Astrocyte (in vitro differentiated cells and primary cell): ENCODE data around the gene RPL4.

Experiments
- EZH2 ChIP-seq: IDR thresholded peaks from 2 replicates; pipeline ENCODE4 v1.6.1; 2012; ENCODE audit warnings: mild to moderate bottlenecking, low read length, inconsistent platforms; ENCODE audit not compliant: insufficient read depth
- TF ChIP-seq, protein P1 (sequence below): IDR thresholded peaks from 2 replicates; pipeline ENCODE4 v1.5.1; 2011; ENCODE audit warnings: low read depth, mild to moderate bottlenecking, inconsistent platforms, low read length, moderate library complexity; ENCODE audit not compliant: insufficient read depth

DNA sequence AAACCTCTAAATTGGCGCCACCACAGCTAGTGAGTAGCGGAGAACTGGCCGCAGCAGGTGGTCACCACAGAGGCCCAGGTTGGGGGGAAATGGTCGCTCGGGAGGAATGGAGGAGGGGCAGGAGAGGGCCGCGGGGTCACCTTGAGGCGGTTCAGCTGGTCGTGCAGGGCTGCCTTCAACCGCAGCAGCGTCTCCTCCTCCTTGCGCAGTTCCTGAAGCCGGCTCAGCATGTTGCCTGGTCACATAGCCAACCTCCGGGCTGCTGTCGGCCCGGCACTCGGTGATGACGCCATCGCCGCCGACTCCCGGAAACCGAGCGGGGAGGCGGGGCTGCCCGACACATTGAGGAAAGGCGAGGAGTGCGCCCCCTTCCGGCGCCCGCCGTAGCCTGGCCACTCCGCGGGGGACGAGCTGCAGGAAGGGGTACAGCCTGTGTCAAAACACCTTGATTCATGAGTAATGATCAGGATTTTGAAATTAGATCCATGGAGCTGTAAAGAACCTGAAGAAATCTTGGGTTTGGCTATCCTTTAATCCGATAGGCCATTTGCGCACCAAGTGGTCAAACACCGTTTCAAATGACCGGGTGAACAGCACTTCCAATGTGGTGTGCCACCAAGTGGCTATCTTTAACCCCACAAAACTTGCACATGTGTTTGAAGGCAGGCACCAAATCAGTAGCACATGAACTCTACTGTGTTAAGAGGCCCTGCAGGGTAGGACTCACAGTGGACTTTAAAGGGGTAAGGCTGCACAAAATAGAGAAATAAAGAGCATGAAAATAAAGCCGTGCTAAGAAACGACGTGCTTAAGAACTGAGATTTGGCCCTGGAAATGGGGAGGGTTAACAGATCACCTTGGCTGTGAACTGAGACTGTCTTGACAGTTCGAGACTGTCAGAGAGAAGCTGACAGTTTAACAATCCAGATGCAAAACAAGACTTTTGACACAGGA lies 6.9 kb downstream of the RPL4 start, which contains the start of gene SNAPC5:
- TF ChIP-seq, protein P1, sequence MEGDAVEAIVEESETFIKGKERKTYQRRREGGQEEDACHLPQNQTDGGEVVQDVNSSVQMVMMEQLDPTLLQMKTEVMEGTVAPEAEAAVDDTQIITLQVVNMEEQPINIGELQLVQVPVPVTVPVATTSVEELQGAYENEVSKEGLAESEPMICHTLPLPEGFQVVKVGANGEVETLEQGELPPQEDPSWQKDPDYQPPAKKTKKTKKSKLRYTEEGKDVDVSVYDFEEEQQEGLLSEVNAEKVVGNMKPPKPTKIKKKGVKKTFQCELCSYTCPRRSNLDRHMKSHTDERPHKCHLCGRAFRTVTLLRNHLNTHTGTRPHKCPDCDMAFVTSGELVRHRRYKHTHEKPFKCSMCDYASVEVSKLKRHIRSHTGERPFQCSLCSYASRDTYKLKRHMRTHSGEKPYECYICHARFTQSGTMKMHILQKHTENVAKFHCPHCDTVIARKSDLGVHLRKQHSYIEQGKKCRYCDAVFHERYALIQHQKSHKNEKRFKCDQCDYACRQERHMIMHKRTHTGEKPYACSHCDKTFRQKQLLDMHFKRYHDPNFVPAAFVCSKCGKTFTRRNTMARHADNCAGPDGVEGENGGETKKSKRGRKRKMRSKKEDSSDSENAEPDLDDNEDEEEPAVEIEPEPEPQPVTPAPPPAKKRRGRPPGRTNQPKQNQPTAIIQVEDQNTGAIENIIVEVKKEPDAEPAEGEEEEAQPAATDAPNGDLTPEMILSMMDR = peak; percentile 85
- no peak for TF ChIP-seq EZH2
